Measurements from ENCODE around the gene CMPK2. TPM values are rescaled to one million over a fixed set of nuclear protein-coding genes. Genes with fewer than 3 reads are reported as not detected.

CMPK2 gene
- total and polyA plus RNA-seq, 8 donors = 1.7 to 4.3 (median 3.3) TPM

DNA sequence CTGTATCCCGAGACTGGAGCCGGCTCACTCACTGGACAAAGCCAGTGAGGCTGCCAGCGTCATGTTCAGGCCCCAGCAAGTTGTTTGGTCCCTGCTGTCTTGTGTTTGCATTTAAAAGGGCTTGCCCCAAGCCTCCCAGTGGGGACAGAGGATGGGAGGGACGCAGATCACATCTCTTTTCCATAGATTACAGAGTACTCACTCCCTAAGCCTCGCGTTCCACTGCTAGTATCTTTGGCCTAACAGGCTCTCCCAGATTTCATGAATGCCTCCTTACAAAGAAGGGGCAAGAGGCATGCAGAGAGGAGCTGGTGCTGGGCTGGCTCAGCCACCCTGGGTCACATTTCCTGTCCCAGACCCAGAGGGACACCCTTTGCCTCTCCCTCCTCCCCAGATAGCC lies 59.1 kb downstream of the CMPK2 start:
- intact Hi-C loops (cut with DNase I) = no loop called here
- Histone ChIP-seq H3K36me3 (no peaks in the 10 kb centered on the region), H3K4me3 (no peak overlapping the region), H3K4me1 (no peaks in the 10 kb centered on the region), H3K27me3 (peaks cover 0 to 5% (median 0%) of the 10 kb centered on the region in 4 donors), H3K27ac (no peak overlapping the region), H3K9me3 (no peaks in the 10 kb centered on the region)
- DNase-seq = no peak
- TF ChIP-seq, protein P1, sequence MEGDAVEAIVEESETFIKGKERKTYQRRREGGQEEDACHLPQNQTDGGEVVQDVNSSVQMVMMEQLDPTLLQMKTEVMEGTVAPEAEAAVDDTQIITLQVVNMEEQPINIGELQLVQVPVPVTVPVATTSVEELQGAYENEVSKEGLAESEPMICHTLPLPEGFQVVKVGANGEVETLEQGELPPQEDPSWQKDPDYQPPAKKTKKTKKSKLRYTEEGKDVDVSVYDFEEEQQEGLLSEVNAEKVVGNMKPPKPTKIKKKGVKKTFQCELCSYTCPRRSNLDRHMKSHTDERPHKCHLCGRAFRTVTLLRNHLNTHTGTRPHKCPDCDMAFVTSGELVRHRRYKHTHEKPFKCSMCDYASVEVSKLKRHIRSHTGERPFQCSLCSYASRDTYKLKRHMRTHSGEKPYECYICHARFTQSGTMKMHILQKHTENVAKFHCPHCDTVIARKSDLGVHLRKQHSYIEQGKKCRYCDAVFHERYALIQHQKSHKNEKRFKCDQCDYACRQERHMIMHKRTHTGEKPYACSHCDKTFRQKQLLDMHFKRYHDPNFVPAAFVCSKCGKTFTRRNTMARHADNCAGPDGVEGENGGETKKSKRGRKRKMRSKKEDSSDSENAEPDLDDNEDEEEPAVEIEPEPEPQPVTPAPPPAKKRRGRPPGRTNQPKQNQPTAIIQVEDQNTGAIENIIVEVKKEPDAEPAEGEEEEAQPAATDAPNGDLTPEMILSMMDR (IDR thresholded peaks at IDR 0.05) = no peak
- ATAC-seq = no peak
- WGBS, 2 donors = 61 to 69% methylated on average over 6 of the region's 6 CpGs
- FAIRE-seq = no peak

DNA sequence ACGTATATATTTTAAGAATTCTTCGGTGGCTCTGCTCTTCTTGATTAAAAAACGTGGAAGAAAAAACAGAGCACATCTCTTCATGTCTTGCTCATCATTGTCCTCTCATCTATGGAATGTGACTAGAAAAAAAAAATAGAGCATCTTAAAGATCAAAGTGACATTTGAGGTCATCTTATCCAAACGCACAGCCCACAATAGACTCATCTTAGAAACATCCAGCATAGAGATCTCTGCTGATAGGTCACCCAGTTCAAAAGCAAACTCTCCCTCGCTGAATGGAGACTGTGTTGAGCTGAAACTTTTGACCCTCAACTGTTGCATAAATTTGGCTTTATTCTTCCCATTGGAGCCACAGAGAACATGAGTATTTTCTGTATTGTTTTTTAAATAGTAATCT lies 65.2 kb downstream of the CMPK2 start:
- H3K9me3 ChIP-seq = no peaks in the 10 kb centered on the region
- H3K4me1 ChIP-seq = no peaks in the 10 kb centered on the region
- DNase-seq (no peak), FAIRE-seq (no peak), ATAC-seq (no peak)
- peaks cover 0 to 5% (median 0%) of the 10 kb centered on the region in 4 donors for H3K27me3 ChIP-seq
- H3K36me3 ChIP-seq = no peaks in the 10 kb centered on the region
- WGBS, 2 donors = 54 to 67% methylated on average over 5 of the region's 5 CpGs
- no peak overlapping the region for H3K4me3 ChIP-seq
- intact Hi-C loops (cut with DNase I) = no loop called here
- H3K27ac ChIP-seq = no peak overlapping the region
- TF ChIP-seq, protein P1 (IDR thresholded peaks at IDR 0.05) = no peak

Other genes starting within 250 kb of the CMPK2 start
- 1 to 10 TPM in 5 of 6 donors, under 1 TPM in 1; 0.60 to 2.9 (median 2.1) TPM for gene RSAD2, start 11.9 kb upstream of the CMPK2 start, total RNA-seq
- 1 to 10 TPM in 1 of 2 donors, under 1 TPM in 1; 0.95 to 1.9 TPM for gene RSAD2, start 11.9 kb upstream of the CMPK2 start, polyA plus RNA-seq
- gene RNF144A, start 51.5 kb upstream of the CMPK2 start, total RNA-seq = 10 to 100 TPM; 21.3 to 78.7 (median 45.7) TPM
- 10 to 100 TPM in 1 of 2 donors, 1 to 10 TPM in 1; 9.4 to 12.0 TPM for gene RNF144A, start 51.5 kb upstream of the CMPK2 start, polyA plus RNA-seq

Measured in pancreas (tissue), 10 donors.